GM10266 (cell line): Measurements from ENCODE around the gene APOD.

ENCODE experiments used
- DNase-seq: peaks from one replicate; pipeline ENCODE4 v3.0.0; 2012; ENCODE audit errors: extremely low spot score
- TF ChIP-seq, protein P1 (sequence below): IDR thresholded peaks from 2 replicates; pipeline ENCODE4 v1.5.1; 2012; ENCODE audit warnings: mild to moderate bottlenecking, low read depth; ENCODE audit not compliant: control insufficient read depth, insufficient read depth; ENCODE audit errors: missing control alignments

APOD gene

DNA sequence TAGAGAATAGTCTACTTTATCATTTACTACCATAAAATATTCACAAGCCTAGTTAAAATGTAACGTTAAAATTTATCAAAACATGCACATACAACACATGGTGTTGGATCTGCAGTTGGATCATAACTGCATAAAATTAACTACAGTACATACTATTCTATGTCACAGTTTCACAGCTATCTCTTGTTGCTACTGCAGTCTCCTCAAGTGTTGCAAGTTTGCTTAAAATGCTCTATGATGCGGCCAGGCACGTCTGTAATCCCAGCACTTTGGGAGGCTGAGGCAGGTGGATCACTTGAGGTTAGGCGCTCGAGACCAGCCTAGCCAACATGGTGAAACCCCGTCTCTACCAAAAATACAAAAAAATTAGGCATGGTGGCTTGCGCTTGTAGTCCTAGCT is 50.9 kb downstream of the APOD start:
- DNase-seq, result no peak
- TF ChIP-seq, protein P1, sequence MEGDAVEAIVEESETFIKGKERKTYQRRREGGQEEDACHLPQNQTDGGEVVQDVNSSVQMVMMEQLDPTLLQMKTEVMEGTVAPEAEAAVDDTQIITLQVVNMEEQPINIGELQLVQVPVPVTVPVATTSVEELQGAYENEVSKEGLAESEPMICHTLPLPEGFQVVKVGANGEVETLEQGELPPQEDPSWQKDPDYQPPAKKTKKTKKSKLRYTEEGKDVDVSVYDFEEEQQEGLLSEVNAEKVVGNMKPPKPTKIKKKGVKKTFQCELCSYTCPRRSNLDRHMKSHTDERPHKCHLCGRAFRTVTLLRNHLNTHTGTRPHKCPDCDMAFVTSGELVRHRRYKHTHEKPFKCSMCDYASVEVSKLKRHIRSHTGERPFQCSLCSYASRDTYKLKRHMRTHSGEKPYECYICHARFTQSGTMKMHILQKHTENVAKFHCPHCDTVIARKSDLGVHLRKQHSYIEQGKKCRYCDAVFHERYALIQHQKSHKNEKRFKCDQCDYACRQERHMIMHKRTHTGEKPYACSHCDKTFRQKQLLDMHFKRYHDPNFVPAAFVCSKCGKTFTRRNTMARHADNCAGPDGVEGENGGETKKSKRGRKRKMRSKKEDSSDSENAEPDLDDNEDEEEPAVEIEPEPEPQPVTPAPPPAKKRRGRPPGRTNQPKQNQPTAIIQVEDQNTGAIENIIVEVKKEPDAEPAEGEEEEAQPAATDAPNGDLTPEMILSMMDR, result no peak

DNA sequence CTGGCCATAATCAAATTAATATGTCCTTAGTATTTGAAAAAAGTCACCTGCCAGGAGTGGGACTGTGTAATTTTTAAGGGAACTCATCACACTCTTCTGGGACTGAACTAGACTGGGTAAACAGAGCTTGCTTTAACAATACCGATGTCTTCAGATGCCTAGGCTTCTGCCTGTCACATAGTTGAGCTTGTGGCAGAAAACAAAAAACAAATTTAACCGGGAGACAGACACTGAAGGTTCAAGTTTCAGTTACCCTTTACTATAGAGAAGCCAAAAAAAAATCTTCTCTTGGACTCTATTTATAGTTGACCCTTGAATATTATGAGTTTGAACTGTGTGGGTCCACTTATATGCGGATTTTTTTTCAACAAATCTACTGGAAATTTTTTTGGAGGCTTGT is 51.4 kb downstream of the APOD start:
- TF ChIP-seq, protein P1, result no peak
- no peak for DNase-seq

DNA sequence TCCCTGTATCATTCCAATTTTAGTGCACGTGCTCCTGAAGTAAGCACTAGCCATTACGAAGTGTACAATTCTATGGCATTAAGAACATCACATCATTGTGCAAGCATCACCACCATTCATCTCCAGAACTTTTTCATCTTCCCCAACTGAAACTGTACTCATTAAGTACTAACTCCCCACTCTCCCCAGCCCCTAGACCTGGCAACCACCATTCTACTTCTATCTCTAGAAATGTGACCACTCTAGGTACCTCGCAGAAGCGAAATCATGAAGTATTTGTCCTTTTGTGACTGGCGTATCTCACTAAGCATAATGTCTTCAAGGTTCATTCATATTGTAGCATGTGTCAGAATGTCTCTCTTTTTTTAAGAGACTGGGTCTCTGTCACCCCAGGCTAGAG is 52.1 kb downstream of the APOD start:
- no peak for DNase-seq
- TF ChIP-seq, protein P1, result no peak

DNA sequence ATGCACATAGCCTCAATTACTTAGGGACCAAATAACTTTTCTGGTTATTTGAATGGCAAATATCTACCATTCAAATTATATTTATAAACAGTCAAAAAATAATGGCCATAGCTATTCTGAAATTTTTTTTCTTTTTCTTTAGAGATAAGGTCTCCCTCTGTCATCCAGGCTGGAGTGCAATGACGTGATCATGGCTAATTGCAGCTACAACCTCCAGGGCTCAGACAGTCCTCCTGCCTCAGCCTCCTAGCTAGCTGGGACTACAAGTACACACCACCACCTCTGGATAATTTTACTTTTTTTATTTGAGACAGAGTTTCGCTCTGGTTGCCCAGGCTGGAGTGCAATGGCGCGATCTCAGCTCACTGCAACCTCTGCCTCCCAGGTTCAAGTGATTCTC is 57.2 kb downstream of the APOD start:
- TF ChIP-seq, protein P1, result no peak
- no peak for DNase-seq

DNA sequence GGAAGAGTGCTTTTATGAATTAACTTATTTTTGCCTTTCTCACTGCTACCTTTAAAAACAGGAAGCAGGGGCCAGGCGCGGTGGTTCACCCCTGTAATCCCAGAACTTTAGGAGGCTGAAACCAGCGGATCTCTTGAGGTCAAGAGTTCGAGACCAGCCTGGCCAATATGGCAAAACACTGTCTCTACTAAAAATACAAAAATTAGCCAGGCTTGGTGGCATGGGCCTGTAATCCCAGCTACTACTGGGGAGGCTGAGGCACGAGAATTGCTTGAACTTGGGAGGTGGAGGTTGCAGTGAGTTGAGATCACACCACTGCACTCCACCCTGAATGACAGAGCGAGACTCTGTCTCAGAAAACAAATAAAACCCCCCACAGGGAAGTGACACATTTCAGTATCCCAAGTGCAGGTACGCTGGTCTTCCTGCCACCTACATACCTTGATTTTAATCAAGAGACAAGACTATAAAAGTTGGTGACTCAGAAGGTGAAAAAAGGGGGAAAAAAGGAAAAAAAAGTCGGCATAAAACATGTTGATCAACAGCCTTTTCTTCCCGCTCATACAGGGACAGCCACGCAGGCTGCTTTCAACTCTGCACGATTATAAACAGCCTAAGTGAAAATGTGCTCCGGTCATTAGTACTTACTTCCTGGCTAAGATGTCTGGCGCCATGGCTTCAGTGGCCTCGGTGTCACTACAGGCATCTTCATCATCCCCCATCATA is 59.4 kb downstream of the APOD start:
- DNase-seq, result no peak
- TF ChIP-seq, protein P1, result no peak

DNA sequence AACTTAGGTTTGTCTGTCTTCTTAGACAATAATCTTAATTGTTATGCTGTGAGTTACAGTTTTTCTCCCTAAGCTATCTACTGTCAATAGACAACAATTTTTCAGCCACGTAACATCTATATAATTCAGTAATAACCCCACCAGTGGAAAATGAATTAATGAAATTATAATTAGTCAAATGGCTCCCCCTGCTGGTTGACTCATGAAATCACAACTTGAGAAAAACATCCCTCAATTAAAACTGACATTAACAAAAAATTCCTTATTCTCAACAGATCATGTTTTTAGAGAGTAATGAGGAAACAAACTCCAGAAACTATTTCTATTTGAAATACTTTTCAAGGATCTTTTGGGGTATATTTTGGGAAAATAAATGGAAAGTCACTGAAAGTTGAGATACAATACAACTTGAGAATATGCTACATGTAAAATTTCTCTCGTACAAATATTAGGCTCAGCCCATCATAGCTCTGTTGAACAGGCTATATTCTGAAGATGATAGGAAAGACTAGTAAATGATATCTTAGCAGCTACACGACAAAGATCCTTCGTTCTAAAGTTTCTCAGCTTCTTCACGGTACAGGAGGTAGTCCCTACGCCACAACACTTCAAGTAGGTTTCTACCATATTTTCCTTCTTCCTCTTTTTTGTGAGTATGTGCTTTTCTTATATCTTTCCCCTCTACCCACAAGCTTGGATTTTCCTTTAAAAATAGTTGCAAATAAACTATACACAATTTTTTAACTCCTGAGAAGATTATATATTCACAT is 61.3 kb downstream of the APOD start:
- peak; percentile 45 for DNase-seq
- TF ChIP-seq, protein P1, result peak; percentile 66
